Effector memory CD4-positive, alpha-beta T cell (primary cell): Measurements from ENCODE around the gene CDKAL1.
"Not testable (repeated sequence)": the region's sequence is repeated elsewhere in the genome, so short reads cannot be mapped to it uniquely, and the experiment has no call there.

Experiments
- DNase-seq, 3 donors: peaks; one replicate each; pipeline ENCODE4 v3.0.0-alpha.2; 2020
- H3K27ac ChIP-seq: 2 replicates; pipeline ENCODE4 v1.7.0; 2013; ENCODE audit warnings: mild to moderate bottlenecking, low read length, moderate library complexity; ENCODE audit not compliant: insufficient read depth, poor library complexity, severe bottlenecking
- H3K27me3 ChIP-seq: replicated peaks from 2 replicates; pipeline ENCODE4 v1.7.0; 2013; ENCODE audit warnings: mild to moderate bottlenecking, low read length; ENCODE audit not compliant: insufficient read depth, control insufficient read depth, poor library complexity, severe bottlenecking
- H3K36me3 ChIP-seq: 2 replicates; pipeline ENCODE4 v1.7.0; 2013; ENCODE audit warnings: mild to moderate bottlenecking, low read length, moderate library complexity; ENCODE audit not compliant: control insufficient read depth, insufficient read depth
- H3K4me1 ChIP-seq: 2 replicates; pipeline ENCODE4 v1.7.0; 2013; ENCODE audit warnings: low read length, mild to moderate bottlenecking; ENCODE audit not compliant: control insufficient read depth, insufficient read depth, poor library complexity, severe bottlenecking
- H3K4me3 ChIP-seq: 2 replicates; pipeline ENCODE4 v1.7.0; 2013; ENCODE audit warnings: low read length, low read depth, mild to moderate bottlenecking; ENCODE audit not compliant: insufficient read depth, poor library complexity, severe bottlenecking
- H3K9me3 ChIP-seq: 2 replicates; pipeline ENCODE4 v1.7.0; 2013; ENCODE audit warnings: mild to moderate bottlenecking, low read length, moderate library complexity; ENCODE audit not compliant: control insufficient read depth

Gene CDKAL1

DNA sequence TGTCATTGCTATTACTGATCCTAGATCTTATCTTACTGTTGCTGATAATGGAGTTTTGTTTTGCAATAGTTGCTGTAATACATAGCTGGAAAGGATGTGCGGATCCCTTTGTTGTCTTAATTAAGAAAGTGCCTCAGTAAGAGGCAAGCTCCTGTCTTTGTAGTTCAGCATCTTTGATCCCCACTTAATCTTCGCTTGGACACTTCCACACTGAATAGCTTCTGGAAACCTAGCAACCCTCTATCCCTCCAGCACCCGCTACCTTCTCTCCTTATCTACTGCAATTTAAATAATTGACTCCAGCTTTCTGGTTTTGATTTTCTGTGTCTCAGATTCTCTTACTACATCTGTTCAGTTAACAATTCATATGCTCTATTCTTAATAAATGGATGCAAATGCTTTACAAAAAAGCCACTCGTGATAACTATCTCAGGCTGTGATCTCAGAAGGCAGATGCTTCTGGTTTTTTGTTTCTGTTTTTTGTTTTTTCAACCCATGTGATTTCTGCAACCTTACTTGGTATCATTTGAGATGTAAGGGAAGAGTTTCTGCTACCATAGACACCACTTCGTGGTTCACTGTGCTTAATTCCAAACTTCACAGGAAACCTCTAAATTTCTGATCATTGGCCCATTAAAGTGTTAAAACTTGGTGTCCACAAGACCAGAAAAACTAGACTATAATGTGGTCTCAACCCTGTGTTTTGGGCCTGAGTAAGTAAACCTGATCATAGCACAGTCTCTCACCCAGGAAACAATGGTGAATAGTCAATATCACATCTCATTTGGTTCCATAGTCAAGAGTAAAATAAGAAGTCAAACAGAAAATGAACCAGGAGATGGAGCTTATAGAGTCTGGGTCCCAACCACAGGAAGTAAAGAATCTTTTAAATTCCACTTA is 707.2 kb downstream of the CDKAL1 start:
- Histone ChIP-seq H3K36me3 (no peaks in the 10 kb centered on the region), H3K9me3 (no peaks in the 10 kb centered on the region), H3K27ac (no peak overlapping the region), H3K27me3 (no peaks in the 10 kb centered on the region), H3K4me1 (no peaks in the 10 kb centered on the region), H3K4me3 (no peak overlapping the region)
- DNase-seq, result no peak

DNA sequence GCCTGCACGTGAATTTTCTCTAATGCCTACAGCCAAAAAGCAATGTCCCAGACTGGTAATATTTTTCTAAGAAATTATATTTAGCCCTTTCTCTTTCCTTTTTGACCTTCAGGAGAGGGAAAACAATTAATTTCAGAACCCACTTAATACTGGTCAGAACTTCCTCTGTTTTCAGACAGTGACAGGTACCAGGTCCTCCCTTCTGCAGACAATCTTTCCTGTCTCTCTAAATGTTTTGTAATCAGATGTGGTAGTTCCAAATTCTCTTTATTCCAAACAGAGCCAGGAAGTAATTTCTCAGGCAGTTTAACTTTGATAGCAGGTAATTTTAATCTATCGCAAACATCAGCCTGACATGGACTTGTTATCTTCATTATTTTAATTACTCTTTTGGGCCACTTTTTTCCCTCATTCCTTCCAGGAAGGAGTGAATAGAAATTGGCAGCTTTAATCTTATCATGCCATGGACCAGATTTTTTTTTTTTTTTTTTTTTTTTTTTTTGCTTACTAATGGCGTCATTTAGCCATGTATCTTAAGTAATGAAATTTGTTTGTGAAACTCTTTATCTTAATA is 710.7 kb downstream of the CDKAL1 start:
- H3K27ac ChIP-seq, result no peak overlapping the region
- H3K9me3 ChIP-seq, result no peaks in the 10 kb centered on the region
- no peaks in the 10 kb centered on the region for H3K36me3 ChIP-seq
- no peaks in the 10 kb centered on the region for H3K4me1 ChIP-seq
- H3K27me3 ChIP-seq, result no peaks in the 10 kb centered on the region
- no peak for DNase-seq
- H3K4me3 ChIP-seq, result no peak overlapping the region

DNA sequence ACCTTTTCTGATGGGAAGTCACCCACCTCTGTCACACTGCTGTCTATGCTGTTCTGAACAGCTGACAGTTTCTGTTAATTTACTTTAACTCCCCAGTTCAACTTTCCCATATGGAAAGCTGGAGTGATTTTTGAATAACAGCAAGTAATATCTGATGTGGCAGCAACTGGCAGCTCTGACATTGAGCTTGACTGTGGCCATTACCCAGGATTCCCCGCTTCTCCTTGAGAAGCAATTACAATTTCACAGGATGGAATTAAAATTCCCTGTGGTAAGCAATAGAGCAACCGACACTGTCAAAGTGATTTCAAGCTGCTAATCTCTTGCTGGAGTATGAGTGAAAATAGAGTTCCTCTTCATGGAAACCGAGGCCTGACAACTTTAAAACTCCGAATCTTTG is 711.2 kb downstream of the CDKAL1 start:
- Histone ChIP-seq H3K9me3 (no peaks in the 10 kb centered on the region), H3K4me3 (no peak overlapping the region), H3K27me3 (no peaks in the 10 kb centered on the region), H3K27ac (no peak overlapping the region), H3K4me1 (no peaks in the 10 kb centered on the region), H3K36me3 (no peaks in the 10 kb centered on the region)
- DNase-seq, result no peak

DNA sequence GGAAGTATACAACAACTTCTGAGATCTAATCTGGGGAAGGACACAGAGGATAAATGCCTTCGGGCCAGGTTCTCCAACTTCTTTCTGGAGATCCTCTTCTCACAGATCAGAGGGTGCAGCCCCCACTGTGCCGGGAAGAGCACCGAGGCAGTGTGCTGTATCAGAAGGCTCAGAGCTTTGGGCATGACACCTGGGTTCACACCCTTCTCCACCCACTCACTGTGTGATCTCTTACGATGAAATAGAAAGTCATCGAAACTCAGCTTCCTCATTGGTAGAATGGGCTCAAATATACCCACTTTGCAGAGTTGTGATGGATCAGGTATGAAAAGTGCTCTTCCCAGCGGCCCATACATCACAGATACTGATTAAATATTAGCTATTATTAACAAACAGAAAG is 711.8 kb downstream of the CDKAL1 start:
- DNase-seq, result no peak
- Histone ChIP-seq H3K27me3 (no peaks in the 10 kb centered on the region), H3K36me3 (no peaks in the 10 kb centered on the region), H3K9me3 (no peaks in the 10 kb centered on the region), H3K27ac (no peak overlapping the region), H3K4me1 (no peaks in the 10 kb centered on the region), H3K4me3 (no peak overlapping the region)

DNA sequence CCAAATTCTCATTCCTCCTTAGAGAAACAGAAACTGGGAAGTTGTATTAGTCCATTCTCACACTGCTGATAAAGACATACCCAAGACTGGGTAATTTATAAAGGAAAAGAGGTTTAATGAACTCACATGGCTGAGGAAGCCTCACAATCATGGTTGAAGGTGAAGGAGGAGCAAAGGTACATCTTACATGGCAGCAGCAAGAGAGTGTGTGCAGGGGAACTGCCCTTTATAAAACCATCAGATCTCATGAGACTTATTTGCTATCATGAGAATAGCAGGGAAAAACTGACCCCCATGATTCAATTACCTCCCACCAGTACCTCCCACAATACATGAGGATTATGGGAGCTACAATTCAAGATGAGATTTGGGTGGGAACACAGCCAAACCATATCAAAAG is 720.2 kb downstream of the CDKAL1 start:
- H3K27me3 ChIP-seq, H3K36me3 ChIP-seq, H3K9me3 ChIP-seq, DNase-seq, H3K4me3 ChIP-seq, H3K4me1 ChIP-seq, H3K27ac ChIP-seq: not testable (repeated sequence)

DNA sequence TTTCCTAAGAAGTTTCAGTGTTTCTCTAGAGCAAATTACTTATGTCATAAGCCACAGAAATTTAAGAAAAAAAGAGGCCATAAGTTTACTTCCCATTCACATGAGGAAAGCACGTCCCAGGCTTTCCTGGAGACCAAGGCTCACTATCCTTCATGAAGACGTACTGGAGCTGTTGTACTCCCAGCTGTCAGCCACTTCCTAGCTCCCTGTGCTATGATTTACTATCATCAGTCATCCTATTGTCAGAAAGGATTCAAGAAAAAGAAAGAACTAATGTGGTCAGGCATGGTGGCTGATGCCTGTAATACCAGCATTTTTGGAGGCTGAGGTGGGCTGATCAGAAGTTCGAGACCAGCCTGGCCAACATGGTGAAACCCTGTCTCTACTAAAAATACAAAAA is 721.9 kb downstream of the CDKAL1 start:
- Histone ChIP-seq H3K27me3 (no peaks in the 10 kb centered on the region), H3K4me3 (no peak overlapping the region), H3K9me3 (no peaks in the 10 kb centered on the region), H3K27ac (no peak overlapping the region), H3K36me3 (no peaks in the 10 kb centered on the region), H3K4me1 (no peaks in the 10 kb centered on the region)
- no peak for DNase-seq

DNA sequence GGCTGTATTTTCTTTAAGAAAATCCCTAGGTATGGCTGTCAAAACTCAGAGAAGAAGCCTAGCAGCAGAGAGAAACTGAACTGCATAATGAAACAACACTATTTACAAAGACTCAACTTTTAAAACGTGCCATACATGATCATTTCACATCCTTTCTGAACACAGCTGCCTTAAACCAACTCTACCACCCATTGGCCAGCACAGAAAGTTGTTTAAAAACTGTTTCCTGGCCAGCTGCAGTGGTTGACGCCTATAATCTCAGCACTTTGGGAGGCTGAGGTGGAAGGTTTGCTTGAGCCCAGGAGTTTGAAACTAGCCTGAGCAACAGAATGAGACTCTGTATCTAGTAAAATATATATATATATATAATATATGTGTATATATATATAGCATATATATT is 722.9 kb downstream of the CDKAL1 start:
- DNase-seq, result no peak
- H3K4me3 ChIP-seq, result no peak overlapping the region
- no peaks in the 10 kb centered on the region for H3K36me3 ChIP-seq
- H3K27ac ChIP-seq, result no peak overlapping the region
- H3K4me1 ChIP-seq, result no peaks in the 10 kb centered on the region
- no peaks in the 10 kb centered on the region for H3K27me3 ChIP-seq
- H3K9me3 ChIP-seq, result no peaks in the 10 kb centered on the region

DNA sequence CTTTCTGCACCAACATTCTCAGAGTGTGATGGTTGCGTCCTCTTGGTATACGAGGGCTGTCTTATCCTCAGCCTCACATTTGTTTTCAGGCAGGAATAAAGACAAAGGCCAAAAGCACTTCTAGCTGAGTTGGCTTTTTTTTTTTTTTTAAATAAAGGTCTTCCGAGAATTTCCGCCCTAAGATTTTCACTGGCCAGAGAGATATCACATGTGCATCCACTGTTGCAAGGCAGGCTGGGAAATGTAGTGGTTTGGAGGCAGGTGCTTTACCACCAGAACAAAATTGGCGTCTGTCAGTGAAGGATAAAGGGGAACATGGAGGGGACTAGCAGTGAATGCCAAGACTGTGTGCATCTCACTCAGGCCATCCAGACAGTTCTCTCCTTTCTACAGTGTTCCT is 724.4 kb downstream of the CDKAL1 start:
- H3K4me1 ChIP-seq, result no peaks in the 10 kb centered on the region
- DNase-seq, result no peak
- no peaks in the 10 kb centered on the region for H3K36me3 ChIP-seq
- H3K27ac ChIP-seq, result no peak overlapping the region
- no peak overlapping the region for H3K4me3 ChIP-seq
- H3K27me3 ChIP-seq, result no peaks in the 10 kb centered on the region
- H3K9me3 ChIP-seq, result no peaks in the 10 kb centered on the region

DNA sequence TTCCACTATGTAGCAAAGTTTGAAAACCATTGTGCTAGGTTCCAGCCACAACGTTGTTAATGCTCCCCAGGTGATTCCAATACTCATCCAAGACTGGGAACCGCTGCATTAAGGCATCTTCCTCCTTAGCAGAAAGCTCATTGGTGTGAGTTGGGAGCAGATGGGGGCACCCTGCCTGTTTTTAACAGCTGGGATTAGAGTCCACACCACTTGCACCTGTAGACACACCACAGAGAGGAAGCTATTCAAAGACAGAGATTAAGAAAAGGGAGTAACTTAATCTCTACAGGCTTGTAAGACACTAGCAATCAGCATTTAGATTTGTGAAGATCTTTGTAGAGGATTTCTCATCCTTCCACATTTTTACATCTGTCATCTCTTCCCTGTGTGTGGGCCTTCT is 725.4 kb downstream of the CDKAL1 start:
- no peaks in the 10 kb centered on the region for H3K9me3 ChIP-seq
- H3K27me3 ChIP-seq, result no peaks in the 10 kb centered on the region
- H3K27ac ChIP-seq, result no peak overlapping the region
- no peak overlapping the region for H3K4me3 ChIP-seq
- H3K36me3 ChIP-seq, result no peaks in the 10 kb centered on the region
- no peak for DNase-seq
- H3K4me1 ChIP-seq, result no peaks in the 10 kb centered on the region

DNA sequence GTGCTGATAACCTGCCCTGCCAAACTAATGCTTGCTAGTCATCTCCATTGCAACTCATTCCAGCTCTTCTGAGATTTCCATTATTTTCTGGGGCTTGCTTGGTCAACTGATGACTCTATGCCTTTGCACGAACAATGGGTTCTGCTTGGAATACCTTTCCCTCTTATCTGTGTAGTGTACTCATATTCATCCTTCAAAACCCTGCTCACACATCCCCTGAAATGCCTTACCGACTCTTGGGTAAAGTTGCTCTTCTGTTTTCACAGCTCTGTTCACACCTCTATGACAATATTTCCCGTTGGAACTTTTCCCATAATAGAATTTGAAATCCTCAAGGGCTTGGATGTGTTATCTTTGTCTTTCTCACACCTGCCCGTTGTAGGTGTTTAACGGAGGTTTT is 728.2 kb downstream of the CDKAL1 start:
- Histone ChIP-seq H3K36me3 (no peaks in the 10 kb centered on the region), H3K4me3 (no peak overlapping the region), H3K4me1 (no peaks in the 10 kb centered on the region), H3K27ac (no peak overlapping the region), H3K9me3 (no peaks in the 10 kb centered on the region), H3K27me3 (no peaks in the 10 kb centered on the region)
- no peak for DNase-seq
